Anterior cingulate cortex (tissue), 58 donors: ENCODE data around the gene HSD17B8.
A peak's percentile ranks its signal among the peaks of the same experiment; 100 is the strongest.

ENCODE experiments used
- DNase-seq, 58 donors: peaks; one replicate each; lab custom pipeline; 2025; lab: John Stamatoyannopoulos, UW

Gene HSD17B8

DNA sequence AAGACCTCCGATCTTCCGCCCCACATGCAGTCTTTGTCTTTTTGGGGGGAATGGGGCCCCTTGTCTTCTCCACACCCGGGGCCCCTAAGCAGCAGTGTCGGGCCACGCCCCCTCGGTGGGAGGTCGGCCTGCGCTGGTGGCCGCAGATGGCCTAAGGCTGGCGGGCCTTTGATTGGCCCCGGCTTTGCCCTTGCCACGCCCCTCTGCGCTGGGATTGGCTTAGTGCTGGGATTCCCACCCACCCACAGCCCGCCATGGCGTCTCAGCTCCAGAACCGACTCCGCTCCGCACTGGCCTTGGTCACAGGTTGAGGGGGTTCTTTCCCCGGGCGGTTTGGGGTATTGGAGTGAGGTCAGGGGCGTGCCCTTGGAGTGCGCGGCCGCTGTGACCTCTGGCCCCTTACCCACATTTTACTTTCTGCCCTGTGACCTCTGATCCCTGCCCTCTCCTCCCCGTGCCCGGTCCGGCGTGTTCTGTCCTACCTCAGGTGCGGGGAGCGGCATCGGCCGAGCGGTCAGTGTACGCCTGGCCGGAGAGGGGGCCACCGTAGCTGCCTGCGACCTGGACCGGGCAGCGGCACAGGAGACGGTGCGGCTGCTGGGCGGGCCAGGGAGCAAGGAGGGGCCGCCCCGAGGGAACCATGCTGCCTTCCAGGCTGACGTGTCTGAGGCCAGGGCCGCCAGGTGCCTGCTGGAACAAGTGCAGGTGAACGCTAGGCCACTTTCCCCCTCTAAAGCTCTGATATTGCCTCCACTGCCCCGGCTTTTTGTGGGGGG, at the start of gene HSD17B8:
TSS of gene HSD17B8 (plus strand) at position 241 of the 776 bp plus-strand sequence. CDS start at position 255, 14 bp downstream.
- peak; percentile 30 to 96 (median 88) for DNase-seq

DNA sequence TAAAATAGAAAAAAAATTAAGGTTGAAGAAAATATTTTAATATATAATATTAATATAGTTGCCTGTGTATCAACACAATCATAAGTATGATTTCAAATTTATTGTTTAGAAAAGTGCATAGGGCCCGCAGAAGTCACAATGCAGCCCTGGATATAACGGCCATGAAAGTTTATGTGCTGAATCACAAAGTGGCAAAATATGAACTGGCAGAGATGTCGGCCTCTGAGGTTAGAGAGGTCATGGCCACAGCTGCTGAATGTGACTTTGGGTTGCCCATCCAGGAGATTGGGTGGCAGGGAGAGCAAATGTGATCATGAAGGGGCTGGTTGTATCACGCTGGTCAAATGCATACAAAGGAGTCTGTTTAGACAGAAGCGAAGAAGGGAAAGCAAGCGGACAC, 47.9 kb upstream of the HSD17B8 start:
- no peak for DNase-seq

DNA sequence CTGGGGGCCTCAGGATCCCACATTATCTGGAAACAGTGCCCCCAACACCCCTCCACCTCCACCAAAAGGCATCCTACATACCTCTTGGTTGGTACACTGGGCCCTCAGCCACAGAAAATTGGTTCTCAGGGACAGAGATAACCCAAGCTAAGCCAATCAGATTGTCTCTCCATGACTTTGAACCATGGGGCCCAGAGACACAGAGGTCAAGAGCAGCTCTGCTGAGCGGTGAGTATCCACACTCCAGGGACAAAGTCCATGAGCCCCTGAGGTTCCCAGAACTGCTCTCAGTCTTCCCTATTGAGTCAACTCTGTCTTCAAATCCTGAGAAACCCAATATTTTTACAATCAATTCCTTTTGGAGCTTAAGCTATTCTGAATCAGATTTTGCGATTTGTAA, 47.5 kb upstream of the HSD17B8 start:
- no peak for DNase-seq

DNA sequence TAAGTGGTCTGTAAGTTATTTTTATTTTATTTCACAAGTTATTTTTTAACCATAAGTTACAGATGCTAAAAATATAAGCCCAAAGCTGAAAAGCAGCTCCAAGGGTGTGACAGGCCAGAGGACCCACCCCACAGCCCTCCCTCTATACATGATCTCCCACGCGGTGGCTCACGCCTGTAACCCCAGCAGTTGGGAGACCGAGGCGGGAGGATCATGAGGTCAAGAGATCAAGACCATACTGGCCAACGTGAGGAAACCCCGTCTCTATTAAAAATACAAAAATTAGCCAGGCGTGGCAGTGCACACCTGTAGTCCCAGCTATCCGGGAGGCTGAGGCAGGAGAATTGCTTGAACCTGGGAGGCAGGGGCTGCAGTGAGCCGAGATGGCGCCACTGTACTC, 44.4 kb upstream of the HSD17B8 start:
- DNase-seq: no peak

DNA sequence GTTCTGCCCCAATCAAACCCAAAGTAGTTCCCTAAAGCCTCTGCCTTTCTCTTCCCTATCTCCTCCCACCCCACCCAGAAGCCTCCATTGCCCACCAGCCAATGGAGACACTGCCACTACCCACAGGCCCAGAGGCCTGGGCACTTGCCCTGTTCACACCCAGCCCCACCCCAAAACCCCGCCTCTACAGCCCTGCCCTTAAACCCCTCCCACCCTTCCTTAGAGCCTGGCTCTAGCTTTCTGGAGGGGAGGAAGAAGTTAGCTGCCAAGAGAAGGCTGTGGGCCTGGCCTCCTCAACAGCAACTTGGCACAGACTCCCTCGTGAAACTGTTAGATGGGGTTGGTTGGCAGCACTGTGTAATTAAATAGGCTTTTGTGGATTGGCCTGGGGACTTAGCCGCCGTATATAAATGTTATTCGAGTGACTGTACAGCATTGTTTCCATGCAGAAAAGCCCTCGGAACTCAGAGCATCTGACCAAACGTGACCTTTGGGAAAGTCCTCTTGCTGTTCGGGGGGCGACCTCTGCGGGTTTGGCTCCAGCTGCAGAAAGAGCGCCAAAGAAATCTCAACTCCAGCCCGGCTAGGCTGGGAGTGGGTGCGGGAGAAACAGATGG, 43.6 kb upstream of the HSD17B8 start:
- peak in 24 of 58 donors; percentile 4 to 68 (median 16) for DNase-seq

DNA sequence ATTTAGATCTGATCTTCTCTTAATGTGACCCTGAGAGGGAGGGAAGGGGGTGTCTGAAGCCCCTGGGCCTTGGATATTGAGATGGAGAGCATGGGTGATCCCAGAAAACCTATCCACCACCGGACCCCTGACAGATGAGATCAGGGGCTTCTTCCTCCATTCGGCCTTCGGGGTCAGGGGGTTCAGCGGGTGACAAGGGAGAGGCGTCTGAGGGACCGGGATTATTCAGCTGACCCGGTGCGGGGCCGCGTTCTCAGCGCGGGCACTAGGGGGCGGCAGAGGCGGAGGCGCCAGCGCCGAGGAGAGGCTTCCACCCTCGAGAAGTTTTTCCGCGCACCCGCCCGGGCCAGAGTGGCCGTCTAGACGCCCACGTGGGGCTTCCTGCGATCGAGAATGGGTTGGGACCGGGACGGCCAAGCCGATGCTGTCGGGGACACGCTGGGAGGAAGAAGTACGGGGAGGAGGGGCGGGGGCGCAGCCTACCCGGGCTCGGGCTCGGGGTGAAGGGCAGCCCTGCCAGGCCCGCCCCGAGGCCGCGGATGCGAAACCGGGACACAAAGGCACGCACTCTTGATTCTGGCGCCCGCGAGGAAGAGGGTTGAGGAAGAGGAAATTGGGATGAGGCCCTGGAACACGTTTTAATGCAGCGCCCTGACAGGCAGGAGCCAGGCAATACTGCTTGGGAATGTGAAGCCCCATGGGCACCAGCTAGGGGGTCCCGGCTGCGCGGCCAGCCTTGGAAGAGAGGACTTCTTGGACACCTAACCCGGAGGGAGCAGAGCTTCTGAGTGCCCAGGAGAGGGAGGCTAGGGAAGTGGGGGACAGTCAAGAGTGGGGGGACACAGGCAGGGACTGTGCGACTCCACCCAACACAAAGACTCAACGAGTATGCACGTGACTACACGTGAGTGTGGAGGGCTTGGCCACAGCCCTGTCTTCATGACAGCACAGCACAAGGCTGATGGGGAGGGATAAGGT, 42.8 kb upstream of the HSD17B8 start:
- peak in 54 of 58 donors; percentile 2 to 77 (median 44) for DNase-seq

DNA sequence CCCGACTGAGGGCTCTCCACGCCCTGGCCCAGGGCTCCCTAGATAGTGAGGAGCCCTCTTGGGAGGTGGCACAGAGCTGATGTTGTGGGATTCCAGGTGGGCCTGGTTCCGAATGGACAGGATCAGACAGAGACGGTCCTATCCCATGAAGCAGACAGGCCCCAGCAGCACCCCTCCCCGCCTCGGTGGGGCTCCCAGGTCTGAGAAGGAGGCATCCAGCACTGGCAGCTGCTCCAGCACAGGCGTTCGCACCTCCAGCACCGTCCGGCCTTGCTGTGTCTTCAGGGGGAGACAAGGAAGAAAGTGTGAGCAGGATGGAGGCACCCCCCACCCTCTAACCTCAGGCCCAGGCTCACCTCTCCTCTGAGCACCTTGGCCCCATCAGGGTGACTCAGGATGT, 40.9 kb upstream of the HSD17B8 start:
- DNase-seq: no peak

DNA sequence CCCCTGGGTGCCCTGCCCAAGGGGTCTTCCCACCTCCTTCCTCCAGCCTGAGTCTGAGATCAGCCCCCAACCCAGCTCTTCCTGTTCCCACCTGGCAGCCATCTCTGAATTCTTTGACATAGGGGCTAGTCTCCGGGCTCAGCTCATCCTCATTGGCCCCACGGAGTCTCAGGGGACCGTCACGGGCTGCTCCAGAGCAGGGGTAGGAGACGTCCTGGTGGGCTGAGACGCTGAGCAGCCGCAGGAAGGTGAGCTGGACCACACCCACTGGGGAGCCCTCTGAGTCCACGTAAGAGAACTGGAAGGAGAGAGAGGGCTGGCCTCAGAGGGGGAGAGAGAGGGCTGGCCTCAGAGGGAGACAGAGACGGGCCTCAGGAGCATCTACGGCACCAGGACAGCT, 40.3 kb upstream of the HSD17B8 start:
- no peak for DNase-seq

DNA sequence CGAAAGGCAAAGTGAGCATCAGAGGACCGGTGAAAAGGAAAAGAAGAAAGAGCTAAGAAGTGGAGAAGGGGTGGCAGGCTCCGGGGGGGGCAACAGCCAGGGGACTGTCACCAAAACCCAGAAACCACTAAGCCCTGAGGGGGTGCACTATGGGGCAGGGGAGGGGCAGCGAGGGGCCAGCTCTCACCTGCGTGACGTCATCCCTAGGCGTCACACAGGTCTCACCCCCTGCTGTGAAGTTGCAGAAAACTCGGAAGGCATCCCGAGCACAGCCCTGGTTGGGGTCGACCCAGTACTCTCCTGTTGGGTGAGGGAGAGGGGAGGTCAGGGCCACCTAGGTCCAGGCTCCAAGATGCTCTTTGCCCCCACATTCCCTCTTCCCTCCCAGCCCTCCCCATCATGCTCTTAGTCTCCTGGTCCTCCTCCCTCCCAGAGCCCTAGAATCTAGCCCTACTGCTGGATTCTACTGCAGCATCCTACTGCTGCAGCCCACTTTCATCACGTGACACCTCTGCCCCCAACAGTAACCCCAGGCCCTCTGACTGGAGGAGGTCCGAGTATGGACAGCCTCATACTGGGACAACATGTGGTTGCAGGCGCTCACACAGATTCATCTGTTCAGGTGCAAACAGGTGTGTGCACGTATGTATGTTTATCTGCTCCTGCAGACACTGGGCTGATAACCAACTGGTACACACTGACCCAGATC, 39.6 kb upstream of the HSD17B8 start:
- DNase-seq: no peak

DNA sequence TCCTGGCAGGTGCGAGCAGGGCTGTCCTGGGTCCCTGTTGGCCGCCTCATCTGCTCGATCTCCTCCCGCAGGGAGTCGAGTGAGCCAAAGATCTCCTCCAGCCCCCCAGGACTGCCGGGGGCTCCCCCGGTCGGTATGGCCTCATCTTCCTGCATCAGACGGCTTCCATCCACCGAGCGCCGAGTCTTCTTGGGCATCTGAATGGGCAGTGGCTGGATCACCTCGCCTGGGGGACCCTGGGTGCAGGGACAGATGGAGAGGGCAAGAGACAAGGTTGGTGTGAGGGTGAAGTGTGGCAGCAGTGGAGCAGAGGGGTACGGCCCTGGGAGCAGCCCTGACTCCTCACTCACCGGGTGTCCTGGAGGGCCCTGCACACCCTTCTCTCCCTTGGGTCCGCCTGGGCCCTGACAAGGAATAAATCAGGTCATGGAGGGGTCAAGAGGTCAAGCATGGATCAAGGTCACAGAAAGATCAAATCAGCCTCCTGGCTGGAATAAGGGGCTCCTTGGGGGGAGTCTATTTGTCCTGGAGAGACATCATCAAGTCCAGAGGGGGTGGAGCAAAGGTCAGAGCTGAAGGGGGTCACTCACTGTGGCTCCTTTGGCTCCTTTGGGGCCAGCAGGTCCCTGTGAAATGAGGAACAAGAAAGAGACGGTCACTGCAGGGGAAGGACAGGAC, 38.7 kb upstream of the HSD17B8 start:
- no peak for DNase-seq

DNA sequence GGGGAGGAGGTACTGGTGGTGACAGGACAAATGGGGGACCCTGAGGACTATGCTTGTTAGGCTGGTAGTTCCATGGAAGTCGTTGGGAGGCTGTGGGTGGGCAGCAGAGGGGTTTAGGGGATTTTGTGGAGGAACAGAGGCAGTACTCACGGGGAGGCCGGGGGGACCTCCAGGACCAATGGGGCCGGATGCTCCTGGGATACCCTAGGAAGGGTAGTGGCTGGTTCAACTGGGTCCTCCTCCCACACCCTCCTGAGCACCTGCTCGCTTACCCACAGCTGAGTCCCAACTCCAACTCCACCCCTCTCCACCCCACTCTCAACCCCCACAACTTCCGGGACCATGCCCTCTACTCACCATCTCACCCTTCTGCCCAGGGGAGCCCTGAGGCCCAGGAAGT, 38.1 kb upstream of the HSD17B8 start:
- DNase-seq: no peak

DNA sequence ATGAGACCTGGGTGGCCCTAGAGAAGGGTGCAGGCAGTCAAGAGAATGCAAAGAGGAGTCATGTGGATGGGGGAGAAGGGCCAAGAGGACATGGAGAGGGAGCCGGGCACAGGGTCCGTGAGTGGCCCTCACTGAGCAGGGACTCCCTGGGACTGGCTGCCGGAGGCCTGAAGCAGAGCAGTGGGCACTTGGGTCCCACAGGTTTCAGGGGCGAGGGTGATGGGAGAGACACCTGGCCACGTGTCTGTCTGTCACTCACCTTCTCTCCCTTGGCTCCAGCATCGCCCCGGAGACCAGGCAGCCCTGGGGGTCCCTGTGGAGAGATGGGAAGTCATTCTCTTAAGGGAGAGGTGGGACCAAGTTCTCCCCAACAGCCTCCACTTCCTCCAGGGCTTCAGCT, 37.6 kb upstream of the HSD17B8 start:
- DNase-seq: no peak

DNA sequence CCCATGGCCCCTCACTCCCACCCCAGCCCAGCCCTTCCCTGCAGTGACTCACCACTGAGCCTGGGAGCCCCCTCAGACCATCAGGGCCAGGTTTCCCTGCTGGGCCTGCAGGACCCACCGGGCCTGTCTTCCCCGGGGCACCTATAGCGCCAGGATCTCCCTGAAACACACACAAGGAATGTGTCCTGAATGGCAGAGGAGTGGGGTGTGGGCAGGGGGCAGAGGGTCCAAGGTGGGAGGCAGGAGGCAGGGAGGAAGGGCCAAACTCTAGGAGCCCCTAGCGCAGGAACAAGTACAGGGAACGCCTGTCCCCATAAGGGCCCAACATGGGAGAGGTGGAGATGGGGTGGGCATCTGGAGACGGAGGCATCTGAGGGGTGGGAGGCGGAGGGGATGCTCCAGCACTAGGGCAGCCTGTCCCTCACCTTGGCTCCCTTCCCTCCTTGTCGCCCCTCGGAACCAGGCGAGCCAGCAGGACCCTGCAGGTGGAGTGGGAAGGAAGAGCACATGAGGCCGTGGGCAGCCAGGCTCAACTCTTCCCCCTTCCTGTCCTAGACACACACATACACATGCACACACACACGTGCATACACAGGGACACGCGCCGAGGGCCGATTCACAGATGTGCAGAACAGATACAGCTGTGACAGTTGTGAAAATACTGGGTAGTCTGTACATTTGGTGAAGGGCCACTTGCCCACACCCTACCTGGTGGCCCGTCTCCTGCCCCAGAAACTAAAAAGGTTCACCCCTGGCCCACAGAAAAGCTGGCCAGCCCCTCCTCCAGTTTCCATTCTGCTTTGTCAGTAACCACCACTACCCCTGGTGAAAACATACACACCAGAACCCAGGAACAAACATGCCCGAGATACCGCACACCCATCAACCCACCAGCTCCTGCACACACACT, 36.8 kb upstream of the HSD17B8 start:
- no peak for DNase-seq

DNA sequence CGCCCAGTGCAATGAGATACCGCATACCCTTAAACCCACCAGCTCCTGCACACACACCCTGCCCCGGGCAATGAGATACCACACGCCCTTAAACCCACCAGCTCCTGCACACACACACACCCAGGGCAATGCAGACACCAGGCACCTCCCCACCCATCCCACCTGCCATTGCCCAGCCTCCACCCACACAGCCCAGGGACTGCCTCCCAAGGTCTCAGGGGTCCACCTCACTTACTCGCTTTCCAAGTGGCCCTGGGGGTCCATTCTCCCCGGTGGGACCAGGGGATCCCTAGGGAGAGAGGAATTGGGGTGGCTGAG, 36.2 kb upstream of the HSD17B8 start:
- no peak for DNase-seq

DNA sequence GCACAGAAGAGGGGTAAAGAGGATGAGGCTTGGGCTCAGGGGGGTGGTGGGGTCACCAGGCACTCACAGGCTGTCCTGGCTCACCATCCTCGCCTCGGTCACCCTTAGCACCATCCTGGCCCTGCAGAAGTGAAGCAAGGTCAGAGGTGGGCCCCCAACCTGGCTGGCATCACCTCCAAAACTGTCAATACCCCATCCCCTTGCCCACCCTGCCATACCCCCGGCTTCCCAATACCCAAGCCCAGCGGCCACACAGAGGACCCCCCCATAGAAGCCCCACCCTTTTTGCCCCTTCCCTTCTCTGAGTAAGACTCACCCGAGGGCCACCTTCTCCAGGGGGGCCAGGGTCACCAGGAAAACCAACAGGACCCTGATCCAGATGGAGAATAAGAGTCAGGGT, 35.8 kb upstream of the HSD17B8 start:
- DNase-seq: no peak

DNA sequence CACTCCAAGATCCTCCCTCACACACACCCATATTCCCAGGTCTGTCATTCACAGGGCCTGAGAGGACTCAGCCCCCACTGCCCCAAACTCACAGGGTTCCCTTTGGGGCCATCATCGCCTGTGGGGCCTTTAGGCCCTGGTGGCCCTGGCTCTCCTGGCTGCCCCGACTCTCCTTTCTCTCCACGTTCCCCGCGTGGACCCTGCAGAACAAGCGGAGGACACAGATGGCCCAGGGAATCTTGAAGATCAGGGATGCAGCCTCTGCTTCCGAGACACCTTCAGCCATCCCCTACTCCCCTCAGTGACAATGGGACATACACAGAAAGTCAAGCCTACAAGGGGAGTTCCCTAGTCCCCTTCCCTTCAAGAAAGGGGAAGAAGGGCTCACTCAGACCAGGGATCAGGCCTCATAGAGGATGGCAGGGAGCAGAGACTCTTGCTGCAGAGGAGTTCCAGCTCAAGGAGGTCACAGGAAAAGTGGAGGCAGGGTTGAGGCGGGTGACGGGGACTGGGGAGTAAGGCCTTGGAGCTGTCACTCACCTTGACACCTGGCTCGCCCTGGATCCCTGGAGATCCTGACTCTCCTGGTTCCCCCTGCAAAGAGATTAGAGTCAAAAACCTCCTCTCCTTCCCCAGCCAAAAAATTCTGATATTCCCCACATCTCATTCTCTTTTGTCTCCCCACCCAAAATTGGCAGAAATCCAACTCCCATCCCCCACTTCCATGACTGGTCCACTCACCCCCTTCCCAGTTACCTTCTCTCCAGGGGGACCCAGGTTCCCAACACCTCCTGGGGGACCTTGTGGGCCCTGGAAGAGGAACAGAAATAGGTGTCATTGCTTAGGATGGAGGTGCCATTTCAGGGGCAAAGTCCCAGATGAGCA, 34.9 kb upstream of the HSD17B8 start:
- no peak for DNase-seq

DNA sequence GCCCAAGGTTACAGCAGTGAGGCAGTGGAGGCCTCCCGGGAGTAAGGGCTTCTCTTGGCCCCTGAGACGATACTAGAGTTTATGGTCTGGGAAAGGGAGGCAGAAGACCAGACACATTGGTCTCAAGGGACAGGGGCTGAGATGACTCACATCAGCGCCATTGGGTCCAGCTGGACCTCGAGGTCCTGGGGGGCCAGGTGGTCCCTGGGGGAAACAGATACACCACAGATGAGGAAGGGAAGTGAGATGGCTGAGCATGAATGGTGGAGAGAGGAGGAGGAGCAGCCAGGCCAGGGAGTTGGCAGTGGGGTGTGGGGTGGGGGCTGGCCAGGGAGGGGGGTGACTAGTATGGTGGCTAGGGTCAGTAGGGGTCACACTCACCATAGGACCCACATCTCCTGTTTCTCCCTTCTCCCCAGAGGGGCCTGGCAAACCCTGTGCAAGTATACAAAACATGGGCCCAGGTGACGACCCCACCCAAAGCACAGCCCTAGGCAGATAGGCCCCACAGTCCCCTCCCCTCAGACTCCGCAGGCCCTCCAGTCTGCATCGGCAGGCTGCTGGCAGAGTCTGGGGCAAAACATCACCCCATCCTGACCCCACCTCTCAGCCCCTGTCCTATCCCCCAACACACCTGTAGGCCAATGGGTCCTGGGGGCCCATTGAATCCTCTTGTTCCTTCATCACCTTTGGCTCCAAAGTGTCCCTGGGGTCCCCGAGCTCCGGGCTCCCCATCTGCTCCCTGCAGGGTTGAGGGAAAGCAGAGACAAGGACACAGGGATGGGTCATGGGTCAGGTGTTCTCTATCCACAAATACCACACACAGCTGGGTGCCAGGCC, 34.1 kb upstream of the HSD17B8 start:
- DNase-seq: no peak
